HepG2 (cell line): Measurements from ENCODE around the gene SLC19A1. TPM values are rescaled to one million over a fixed set of nuclear protein-coding genes. Genes with fewer than 3 reads are reported as not detected.

Source experiments
- ATAC-seq: fragments of 200-7000 bp; cut with Tn5 transposase; 3 replicates; pipeline ENCODE4 v1.9.1; 2020; ENCODE audit warnings: mild to moderate bottlenecking, moderate library complexity
- BruUV-seq: library from RNA; stranded (reverse); fragments of 400-500 nt; replicated peaks from 2 replicates; lab custom pipeline; 2021; lab: Mats Ljungman, UMichigan
- CTCF ChIA-PET: fragments of 300-600 bp; formaldehyde crosslinking; extraction: SDS; loops from one replicate; lab custom pipeline; 2021; ENCODE audit warnings: low total read pairs, inconsistent platforms, low intra/inter-chr PET ratio; lab: Yijun Ruan, JAX
- POLR2A ChIA-PET: fragments of 350-600 bp; sonication (Branson Sonifier 250); formaldehyde crosslinking; loops from one replicate; lab custom pipeline; 2020; ENCODE audit warnings: antibody characterized with exemption, inconsistent platforms; lab: Yijun Ruan, JAX
- DNase-seq: peaks from one replicate; pipeline ENCODE4 v3.0.0-alpha.2; 2015; ENCODE audit warnings: low spot score
- FAIRE-seq: peaks from 3 replicates; lab custom pipeline; 2011; peaks lifted over from hg19 to GRCh38; lab: Jason Lieb, UNC
- H2AFZ ChIP-seq: one replicate; pipeline ENCODE4 v1.6.1; 2011; ENCODE audit warnings: low read length, inconsistent platforms
- H3K27ac ChIP-seq: fragments of 300-600 bp; 3 replicates; pipeline ENCODE4 v1.8.0; 2011; ENCODE audit warnings: mixed run types, mild to moderate bottlenecking, mixed read lengths, low read length, inconsistent platforms; ENCODE audit not compliant: insufficient read depth; ENCODE audit errors: extremely low read length
- H3K27me3 ChIP-seq, 2 experiments: fragments of 200-600 bp in 1 of 2; 2 replicates in 1 of 2; 3 replicates in 1 of 2; pipeline versions ENCODE4 v1.6.0 to v1.8.0; 2011; ENCODE audit warnings: low read length in 2 of 2, mild to moderate bottlenecking in 2 of 2, moderate library complexity in 2 of 2, inconsistent platforms in 1 of 2; ENCODE audit not compliant: insufficient read depth in 2 of 2, control insufficient read depth in 1 of 2
- H3K36me3 ChIP-seq, 2 experiments: fragments of 200-600 bp in 1 of 2; replicated peaks in 1 of 2; 2 replicates in 1 of 2; 3 replicates in 1 of 2; pipeline versions ENCODE4 v1.5.1 to v1.8.0; 2011; ENCODE audit warnings: low read length in 2 of 2, inconsistent platforms in 1 of 2; ENCODE audit not compliant: insufficient read depth in 2 of 2, control insufficient read depth in 1 of 2
- H3K4me1 ChIP-seq: 2 replicates; pipeline ENCODE4 v1.5.1; 2012; ENCODE audit warnings: low read length, inconsistent platforms; ENCODE audit not compliant: insufficient read depth
- H3K4me2 ChIP-seq: 2 replicates; pipeline ENCODE4 v1.6.0; 2011; ENCODE audit warnings: low read depth, low read length, inconsistent platforms
- H3K4me3 ChIP-seq, 3 experiments: fragments of 200-600 bp in 1 of 3; sonication (generic), shearing (Covaris generic) in 1 of 3; replicated peaks in 1 of 3; 2 replicates each; pipeline ENCODE4 v1.5.1; 2011 to 2016; ENCODE audit warnings: low read length in 3 of 3, inconsistent platforms in 2 of 3, low read depth in 2 of 3, mild to moderate bottlenecking in 2 of 3, control low read depth in 1 of 3, mixed read lengths in 1 of 3; ENCODE audit not compliant: insufficient read depth in 1 of 3
- H3K79me2 ChIP-seq: one replicate; pipeline ENCODE4 v1.6.1; 2011; ENCODE audit warnings: low read length, inconsistent platforms; ENCODE audit not compliant: insufficient read depth
- H3K9ac ChIP-seq: 2 replicates; pipeline ENCODE4 v1.6.0; 2011; ENCODE audit warnings: mild to moderate bottlenecking, low read depth, low read length, inconsistent platforms; ENCODE audit not compliant: insufficient read depth
- H3K9me3 ChIP-seq: 2 replicates; pipeline ENCODE4 v1.5.1; 2012; ENCODE audit warnings: mild to moderate bottlenecking, low read length
- H4K20me1 ChIP-seq: 2 replicates; pipeline ENCODE4 v1.6.0; 2011; ENCODE audit warnings: inconsistent platforms, mild to moderate bottlenecking, low read length, moderate library complexity; ENCODE audit not compliant: insufficient read depth
- BCL3 ChIP-seq: sonication (generic); formaldehyde crosslinking; IDR thresholded peaks from 2 replicates; pipeline ENCODE4 v1.5.1; 2020; ENCODE audit warnings: mild to moderate bottlenecking, missing genetic modification reagents, moderate library complexity
- DBP ChIP-seq: sonication (generic); formaldehyde crosslinking; IDR thresholded peaks from 2 replicates; pipeline ENCODE4 v1.4.0; 2020; ENCODE audit warnings: missing genetic modification reagents; ENCODE audit errors: not compliant biosample characterization
- DMTF1 ChIP-seq: sonication (generic); formaldehyde crosslinking; IDR thresholded peaks from 2 replicates; pipeline ENCODE4 v1.4.0; 2020; ENCODE audit warnings: mild to moderate bottlenecking, missing genetic modification reagents
- GMEB1 ChIP-seq: sonication (generic); formaldehyde crosslinking; IDR thresholded peaks from 2 replicates; pipeline ENCODE4 v1.5.1; 2020; ENCODE audit warnings: missing genetic modification reagents, mild to moderate bottlenecking, borderline replicate concordance
- KLF6 ChIP-seq: IDR thresholded peaks from 2 replicates; pipeline ENCODE4 v1.8.0; 2016; ENCODE audit warnings: missing biosample characterization, missing genetic modification reagents
- MBD4 ChIP-seq: IDR thresholded peaks from 2 replicates; pipeline ENCODE4 v1.6.1; 2012; ENCODE audit warnings: low read length, inconsistent platforms, borderline replicate concordance
- MEIS2 ChIP-seq: sonication (generic); formaldehyde crosslinking; IDR thresholded peaks from 2 replicates; pipeline ENCODE4 v1.9.0; 2021; ENCODE audit warnings: mild to moderate bottlenecking, missing genetic modification reagents
- MTA1 ChIP-seq: sonication (generic); formaldehyde crosslinking; IDR thresholded peaks from 2 replicates; pipeline ENCODE4 v1.4.0; 2020; ENCODE audit warnings: missing genetic modification reagents, mild to moderate bottlenecking, borderline replicate concordance
- MTERF4 ChIP-seq: sonication (generic); formaldehyde crosslinking; IDR thresholded peaks from 2 replicates; pipeline ENCODE4 v1.8.0; 2023; ENCODE audit warnings: mild to moderate bottlenecking, missing genetic modification reagents
- NONO ChIP-seq, 2 experiments: fragments of 450-650 bp in 1 of 2; sonication (generic) in 1 of 2; formaldehyde crosslinking in 1 of 2; IDR thresholded peaks in 1 of 2; conservative IDR thresholded peaks in 1 of 2; 2 replicates each; pipeline versions ENCODE4 v1.6.1 to v1.8.0; 2017 to 2022; ENCODE audit warnings: mild to moderate bottlenecking in 1 of 2, missing genetic modification reagents in 1 of 2, moderate library complexity in 1 of 2
- YEATS2 ChIP-seq: sonication (generic); formaldehyde crosslinking; IDR thresholded peaks from 2 replicates; pipeline ENCODE4 v1.4.0; 2020; ENCODE audit warnings: missing genetic modification reagents, borderline replicate concordance
- ZBTB21 ChIP-seq: sonication (generic); formaldehyde crosslinking; IDR thresholded peaks from 2 replicates; pipeline ENCODE4 v1.4.0; 2020; ENCODE audit warnings: missing genetic modification reagents
- ZNF343 ChIP-seq: sonication (generic); formaldehyde crosslinking; IDR thresholded peaks from 2 replicates; pipeline ENCODE4 v1.4.0; 2020; ENCODE audit warnings: mild to moderate bottlenecking, missing genetic modification reagents
- WGBS: methylation state at CpG from one replicate; pipeline ENCODE4 v1.1.6; 2017; ENCODE audit warnings: low lambda C conversion rate; 5-methylcytosine and 5-hydroxymethylcytosine counted together
- in situ Hi-C: cut with HindIII; loops from 2 replicates; pipeline ENCODE4 v1.10.0; 2017; ENCODE audit warnings: low pct_unique_long_range_greater_than_20kb; ENCODE audit not compliant: extremely low pct_ligation_motif_present
- intact Hi-C: fragments of 100-400 bp; cut with micrococcal nuclease; formaldehyde crosslinking; loops from one replicate; pipeline ENCODE4 v1.10.0; 2022; ENCODE audit not compliant: unreplicated experiment
- polyA plus RNA-seq, 8 experiments: library from polyadenylated mRNA; depleted of rRNA in 3 of 8; stranded (reverse) in 7 of 8; unstranded in 1 of 8; fragments of >200 nt; fragmentation: Illumina TruSeq in 4 of 8; extraction: Trizol in 4 of 8; gene quantifications; 2 replicates each; pipeline versions ENCODE4 v1.2.1 to v1.2.3, GENCODE V29; 2011 to 2016; ENCODE audit warnings: low read depth in 4 of 8, missing spikeins in 1 of 8, mixed read lengths in 1 of 8; ENCODE audit not compliant: insufficient read depth in 1 of 8
- total RNA-seq, 5 experiments: library from RNA; depleted of rRNA; stranded (reverse); fragments of >200 nt; fragmentation: Illumina TruSeq; extraction: Trizol; gene quantifications; 2 replicates each; pipeline ENCODE4 v1.2.3, GENCODE V29; 2016; ENCODE audit warnings: low read depth in 1 of 5

SLC19A1 gene
- total and polyA plus RNA-seq, 2 of the 13 experiments (the other 11 are each of a cell fraction or from before 2014, with no cell fraction given) = 21.8 to 23.0 TPM

GRCh38 chr21:45571641-45572040 lies 29.4 kb upstream of the SLC19A1 start:
- H4K20me1 ChIP-seq = no peaks in the 10 kb centered on the region
- H3K9ac ChIP-seq = no peak overlapping the region
- CTCF ChIA-PET = no interaction called here
- peak; percentile 35 for ATAC-seq
- DNase-seq = no peak
- H3K36me3 ChIP-seq = no peaks in the 10 kb centered on the region
- peaks cover 9% of the 10 kb centered on the region; the same call in 1 of the 2 replicates for H3K4me1 ChIP-seq
- POLR2A ChIA-PET = no interaction called here
- H3K27ac ChIP-seq = no peak overlapping the region
- no peaks in the 10 kb centered on the region for H3K79me2 ChIP-seq
- FAIRE-seq = no peak
- BruUV-seq = no TSS peak
- H3K27me3 ChIP-seq = peaks cover 8 to 80% of the 10 kb centered on the region in 2 experiments
- intact Hi-C loops (no loop called here), in situ Hi-C loops (no loop called here)
- H2AFZ ChIP-seq = no peak overlapping the region
- no peak overlapping the region; the same call in 1 of the 2 replicates for H3K4me2 ChIP-seq
- H3K9me3 ChIP-seq = no peaks in the 10 kb centered on the region
- TF ChIP-seq ZBTB21 (no peak), BCL3 (CRISPR knock-in tag) (no peak), NONO (IDR thresholded peaks at IDR 0.05) (no peak), NONO (CRISPR knock-in tag; conservative IDR thresholded peaks at IDR 0.05) (no peak), KLF6 (CRISPR knock-in tag) (no peak), ZNF343 (CRISPR knock-in tag) (no peak), MTERF4 (CRISPR knock-in tag) (no peak), YEATS2 (CRISPR knock-in tag) (no peak), DMTF1 (CRISPR knock-in tag) (no peak), MBD4 (no peak), DBP (CRISPR knock-in tag) (no peak), MEIS2 (CRISPR knock-in tag) (no peak), MTA1 (CRISPR knock-in tag) (no peak), GMEB1 (CRISPR knock-in tag) (no peak)
- 26% methylated on average over 15 of the region's 15 CpGs for WGBS
- H3K4me3 ChIP-seq = no peak overlapping the region
